HUDEP-2 (cell line): ENCODE results near the gene EDRF1.
"Not testable (repeated sequence)": the region's sequence is repeated elsewhere in the genome, so short reads cannot be mapped to it uniquely, and the experiment has no call there.

Experiments used
- DNase-seq, 76 experiments: peaks; one replicate each; lab custom pipeline; 2025; ENCODE audit not compliant: unreplicated experiment in 76 of 76; lab: John Stamatoyannopoulos, UW

The EDRF1 gene

DNA sequence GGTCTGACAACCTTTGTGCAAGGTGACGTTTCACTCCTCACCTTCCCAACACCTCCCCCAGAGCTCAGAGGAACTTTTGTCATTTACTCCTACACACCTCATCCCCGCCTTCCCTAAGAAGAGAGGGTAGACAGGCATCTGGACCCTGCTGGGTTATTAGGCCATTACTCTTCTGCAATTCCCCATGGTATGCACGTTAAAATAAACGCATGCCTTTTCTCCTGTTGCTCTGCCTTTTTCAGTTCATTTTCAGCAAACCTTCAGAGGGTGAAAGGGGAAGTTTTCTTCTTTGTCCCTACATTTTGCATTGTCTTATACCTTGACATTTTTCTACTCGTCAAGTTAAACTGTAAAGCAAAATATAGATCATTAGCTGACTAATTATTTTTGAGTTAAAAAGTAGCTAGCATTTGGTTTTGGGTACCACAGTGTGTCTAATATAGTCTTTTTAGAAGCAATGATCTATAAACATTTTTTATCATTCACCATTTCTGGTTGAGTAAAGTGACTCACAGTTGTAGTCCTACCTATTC is 10.5 kb upstream of the EDRF1 start:
- DNase-seq, result no peak

DNA sequence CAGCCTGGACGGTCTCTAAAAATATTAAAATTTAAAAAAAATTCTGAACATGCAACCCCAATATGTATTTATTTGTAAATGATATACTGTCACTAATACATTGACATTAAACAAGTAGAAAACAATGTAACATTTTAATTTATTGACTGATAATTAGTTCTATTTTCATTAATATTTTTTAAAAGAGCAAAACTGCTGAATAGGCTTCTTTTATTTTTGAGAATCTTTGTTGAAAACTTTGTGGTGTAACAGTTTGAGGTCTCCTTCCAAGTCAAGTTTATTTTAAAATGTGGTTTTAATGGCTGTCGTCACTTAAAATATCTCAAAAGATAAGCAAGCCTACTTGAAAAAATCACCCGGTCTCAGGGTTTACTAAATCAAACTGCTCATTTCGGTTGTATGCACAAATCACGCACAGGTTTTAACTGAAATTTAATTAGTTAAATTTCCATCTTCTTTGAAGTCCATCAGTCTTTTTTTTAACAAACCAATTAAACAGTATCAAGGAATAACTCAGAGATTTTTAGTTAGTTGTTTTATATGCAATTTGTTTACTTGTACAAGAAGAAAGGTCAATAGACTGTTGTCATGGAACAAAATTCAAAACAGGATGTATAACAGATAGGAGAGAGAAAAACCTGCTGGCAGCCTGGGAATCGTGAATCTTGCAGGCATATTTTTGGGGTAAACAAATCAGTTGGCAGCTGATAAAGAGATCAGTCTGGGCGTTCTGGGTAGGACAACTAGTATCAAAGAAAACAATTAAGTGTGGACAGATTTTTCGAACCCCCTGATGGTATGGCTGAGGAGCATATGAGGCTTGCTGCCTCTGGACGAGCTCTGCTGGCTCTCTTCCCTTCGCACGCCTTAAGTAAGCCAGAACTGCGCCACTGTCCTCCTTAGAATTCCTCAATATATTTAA is 9.7 kb upstream of the EDRF1 start:
- DNase-seq, result no peak

- no peak for DNase-seq
Observed at GRCh38 chr10:125711110-125711750, 8.3 kb upstream of the EDRF1 start.

DNA sequence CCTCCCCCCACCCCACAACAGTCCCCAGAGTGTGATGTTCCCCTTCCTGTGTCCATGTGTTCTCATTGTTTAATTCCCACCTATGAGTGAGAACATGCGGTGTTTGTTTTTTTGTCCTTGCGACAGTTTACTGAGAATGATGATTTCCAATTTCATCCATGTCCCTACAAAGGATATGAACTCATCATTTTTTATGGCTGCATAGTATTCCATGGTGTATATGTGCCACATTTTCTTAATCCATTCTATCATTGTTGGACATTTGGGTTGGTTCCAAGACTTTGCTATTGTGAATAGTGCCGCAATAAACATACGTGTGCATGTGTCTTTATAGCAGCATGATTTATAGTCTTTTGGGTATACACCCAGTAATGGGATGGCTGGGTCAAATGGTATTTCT is 4.8 kb upstream of the EDRF1 start:
- DNase-seq, result not testable (repeated sequence)

DNA sequence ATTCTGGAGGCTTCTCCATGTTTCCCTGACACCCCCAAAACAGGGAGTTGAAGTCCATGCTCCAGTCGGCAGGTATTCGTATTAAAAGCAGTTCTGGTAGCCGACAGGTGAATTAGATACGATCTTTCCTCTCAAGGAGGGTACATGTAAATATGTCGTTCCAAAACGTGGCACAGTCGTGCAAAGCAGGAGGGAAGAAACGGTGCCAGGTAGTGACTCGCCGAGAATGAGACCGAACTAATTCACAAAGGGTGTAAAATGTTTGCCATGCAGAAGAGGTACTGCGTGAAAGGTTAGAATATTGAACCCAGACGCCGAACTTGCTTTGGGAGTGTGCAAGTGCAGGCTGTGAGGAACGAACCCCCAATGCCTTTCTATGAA is 483 bp downstream of the EDRF1 start:
- peak in 3 of 76 experiments; percentile 1 to 29 (median 16) for DNase-seq

- DNase-seq, result no peak
Observed at GRCh38 chr10:125721035-125721434, 1.5 kb downstream of the EDRF1 start.

DNA sequence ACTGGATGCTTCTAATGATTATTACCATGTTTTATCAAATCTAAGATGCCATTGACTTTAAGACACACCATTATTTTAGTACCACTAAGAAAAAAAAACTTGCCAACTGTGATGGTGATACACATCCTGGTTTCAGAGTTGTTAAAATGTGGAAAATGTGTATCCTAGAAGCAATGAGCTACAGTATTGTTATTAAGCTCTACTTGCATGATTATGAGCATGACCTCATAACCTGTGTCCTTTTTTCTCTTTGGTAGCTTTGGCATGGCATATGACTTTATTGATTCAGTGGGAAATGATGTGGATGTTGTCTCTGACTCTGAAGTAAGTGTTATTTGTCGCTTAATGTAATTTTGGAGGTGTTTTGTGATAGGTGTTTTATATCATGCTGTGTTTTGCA is 3.3 kb downstream of the EDRF1 start:
- no peak for DNase-seq

DNA sequence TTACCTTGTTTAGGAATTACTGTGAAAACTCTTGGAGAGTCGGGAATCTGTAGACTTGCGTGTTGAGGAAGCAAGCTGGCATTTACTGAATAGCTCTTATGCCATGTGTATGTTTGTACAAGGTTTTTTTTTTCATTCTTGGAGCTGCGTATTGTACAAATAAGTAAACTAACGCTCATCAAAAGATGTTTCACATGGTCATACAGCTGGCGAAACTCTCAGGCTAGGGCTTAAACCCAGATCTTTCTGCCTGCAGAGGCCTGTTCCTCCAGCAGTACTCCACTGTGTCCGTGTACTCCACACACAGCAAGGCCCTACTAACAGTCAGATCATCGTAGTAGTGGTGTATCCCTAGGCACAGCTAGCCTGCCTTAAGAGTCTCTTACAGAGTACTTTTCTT is 7.4 kb downstream of the EDRF1 start:
- no peak for DNase-seq

DNA sequence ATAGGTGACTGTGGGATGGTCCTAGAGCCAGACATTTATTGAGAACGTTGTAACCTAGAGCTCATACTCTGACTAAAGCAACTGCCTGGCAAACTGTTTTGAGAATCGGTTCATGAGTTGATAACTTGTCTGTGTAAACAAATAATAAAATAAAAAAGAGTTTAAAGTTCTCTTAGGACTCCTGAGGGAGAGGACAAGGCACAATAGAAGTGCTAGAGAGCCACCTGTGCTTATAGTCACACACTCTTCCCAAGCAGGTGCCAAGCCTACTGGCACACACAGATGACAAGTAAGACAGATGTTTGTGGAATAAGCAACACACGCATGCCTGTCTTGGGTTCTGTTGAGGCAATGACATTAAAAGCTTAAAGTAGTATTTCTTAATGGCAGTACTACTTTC is 7.9 kb downstream of the EDRF1 start:
- DNase-seq, result no peak

DNA sequence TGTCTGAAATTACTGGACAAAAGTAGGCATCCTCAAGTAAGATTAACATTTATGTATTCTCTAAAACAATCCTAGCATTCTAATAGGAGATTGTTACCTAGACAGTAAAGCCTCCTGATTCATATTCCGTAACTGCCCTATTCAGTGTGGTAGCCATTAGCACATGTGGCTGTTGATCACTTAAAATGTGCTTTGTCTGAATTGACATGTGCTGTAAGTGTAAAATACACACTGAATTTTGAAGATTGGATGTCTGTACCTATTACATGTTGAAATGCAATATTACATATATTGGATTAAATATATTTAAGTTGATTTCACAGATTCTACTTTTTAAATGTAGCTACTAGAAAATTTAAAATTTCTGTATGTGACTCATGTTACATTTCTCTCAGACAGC is 14.6 kb downstream of the EDRF1 start:
- no peak for DNase-seq

GRCh38 chr10:125734823-125735222 is 15.3 kb downstream of the EDRF1 start:
- DNase-seq, result no peak

GRCh38 chr10:125738206-125738605 is 18.7 kb downstream of the EDRF1 start:
- no peak for DNase-seq

GRCh38 chr10:125739994-125740679 is 20.6 kb downstream of the EDRF1 start:
- DNase-seq, result no peak

DNA sequence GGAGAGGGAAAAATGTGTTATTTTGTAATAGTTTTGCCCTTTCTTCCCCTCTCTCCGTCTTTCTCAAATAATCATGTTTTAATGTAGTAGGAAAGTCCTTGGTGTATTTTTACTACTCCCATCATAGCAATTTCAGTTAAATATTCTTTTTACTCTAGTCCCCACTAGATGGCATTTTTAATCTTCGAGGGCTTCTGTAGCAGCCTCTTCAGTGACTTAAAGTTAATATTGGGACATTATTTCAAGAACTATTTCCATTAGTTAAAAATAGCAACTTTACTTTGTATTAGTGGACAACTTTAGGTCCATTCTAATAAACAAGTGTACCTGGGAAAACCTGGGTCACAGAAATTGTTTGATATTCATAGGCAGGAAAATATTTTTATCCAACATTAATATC is 23.0 kb downstream of the EDRF1 start:
- peak in 2 of 76 experiments; percentile 3 to 4 for DNase-seq

GRCh38 chr10:125744909-125745308 is 25.4 kb downstream of the EDRF1 start:
- DNase-seq, result no peak

DNA sequence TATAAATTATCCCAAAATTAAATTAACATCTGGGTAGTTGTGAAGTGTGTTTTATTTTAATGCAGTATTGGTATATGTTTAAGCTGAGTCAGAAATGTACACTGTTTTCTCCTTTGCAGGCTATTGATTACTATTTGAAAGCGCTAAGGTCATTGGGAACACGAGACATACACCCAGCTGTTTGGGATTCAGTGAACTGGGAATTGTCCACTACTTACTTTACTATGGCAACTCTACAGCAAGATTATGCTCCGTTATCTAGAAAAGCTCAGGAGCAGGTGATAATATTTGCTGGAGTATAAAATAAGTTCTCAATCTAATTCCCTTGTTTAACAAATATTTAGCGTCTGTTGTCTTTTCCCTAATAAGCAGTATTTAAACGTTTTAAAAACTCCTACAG is 27.9 kb downstream of the EDRF1 start:
- no peak for DNase-seq

- no peak for DNase-seq
Observed at GRCh38 chr10:125756196-125756595, 36.7 kb downstream of the EDRF1 start.

DNA sequence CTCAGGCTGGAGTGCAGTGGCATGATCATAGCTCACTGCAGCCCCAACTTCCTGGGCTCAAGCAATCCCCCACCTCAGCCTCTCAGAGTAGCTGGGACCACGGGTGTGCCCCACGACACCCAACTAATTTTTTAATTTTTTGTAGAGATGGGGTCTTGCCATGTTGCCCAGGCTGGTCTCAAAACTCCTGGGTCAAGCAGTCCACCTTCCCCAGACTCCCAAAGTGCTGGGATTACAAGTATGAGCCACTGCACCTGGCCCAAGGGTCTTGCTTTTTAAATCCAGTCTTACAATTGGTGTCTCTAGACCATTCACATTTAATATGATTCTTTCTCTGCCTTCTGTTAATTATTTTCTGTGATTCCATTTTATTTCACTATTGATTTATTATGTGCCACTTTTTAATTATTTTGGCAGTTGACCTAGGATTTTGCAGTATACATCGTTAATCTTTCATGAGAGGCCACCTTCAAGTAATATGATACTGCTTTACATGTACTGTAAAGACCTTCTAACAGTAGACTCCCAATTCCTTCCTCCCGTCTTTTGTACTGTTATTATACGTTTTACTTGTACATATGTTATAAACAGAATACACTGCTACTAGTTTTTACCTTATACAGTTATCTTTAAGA is 37.5 kb downstream of the EDRF1 start:
- no peak for DNase-seq

- DNase-seq, result no peak
Observed at GRCh38 chr10:125757742-125758141, 38.2 kb downstream of the EDRF1 start.

- no peak for DNase-seq
Observed at GRCh38 chr10:125761961-125762360, 42.5 kb downstream of the EDRF1 start.
